ENCODE measurements around the gene PAMR1.

Gene PAMR1

GRCh38 chr11:35402751-35403660, 122.4 kb downstream of the PAMR1 start:
- DNase-seq: no peak

DNA sequence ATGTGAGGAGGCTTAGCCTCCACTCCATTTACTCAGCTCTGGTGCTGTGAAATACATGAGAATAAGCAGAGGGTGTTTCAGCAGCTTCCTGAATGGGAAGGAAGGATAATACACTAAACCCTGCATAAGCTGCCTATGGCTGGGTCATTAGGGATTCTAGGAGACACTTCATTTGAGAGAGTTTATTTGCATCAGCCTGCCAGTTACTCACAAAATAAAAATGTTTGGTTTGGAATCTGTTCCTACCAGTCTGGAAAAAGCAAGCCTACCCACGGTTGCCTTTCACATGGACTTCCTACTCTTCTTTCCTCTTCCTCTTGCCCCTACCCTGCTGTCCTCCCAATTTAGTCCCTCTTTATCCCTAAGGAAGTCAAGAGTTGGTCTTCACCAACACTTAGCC, 126.5 kb downstream of the PAMR1 start:
- peak; percentile 28 for DNase-seq

- DNase-seq: no peak
Measured at GRCh38 chr11:35394941-35395340, 130.5 kb downstream of the PAMR1 start.

DNA sequence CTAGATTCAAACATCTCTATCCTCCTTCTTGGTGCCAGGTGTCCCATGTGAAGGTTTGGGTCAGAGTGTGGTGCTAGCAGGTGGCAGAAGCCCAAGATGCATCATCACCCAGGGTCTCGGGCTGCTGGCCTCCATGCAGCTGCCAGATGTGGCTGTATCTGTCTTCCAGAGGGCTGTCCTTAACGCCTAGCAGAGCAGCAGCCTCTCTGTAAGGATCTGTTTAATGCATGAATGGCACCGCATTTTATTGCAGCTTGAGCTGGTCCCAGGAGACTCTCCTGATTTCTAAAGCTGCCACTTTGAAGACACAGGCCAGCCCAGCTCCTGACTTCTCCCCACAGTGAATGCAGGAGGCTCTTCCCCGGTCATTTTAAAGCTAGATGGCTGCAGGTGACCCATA, 132.3 kb downstream of the PAMR1 start:
- DNase-seq: no peak

GRCh38 chr11:35391922-35392688, 133.3 kb downstream of the PAMR1 start:
- peak; percentile 76 for DNase-seq

DNA sequence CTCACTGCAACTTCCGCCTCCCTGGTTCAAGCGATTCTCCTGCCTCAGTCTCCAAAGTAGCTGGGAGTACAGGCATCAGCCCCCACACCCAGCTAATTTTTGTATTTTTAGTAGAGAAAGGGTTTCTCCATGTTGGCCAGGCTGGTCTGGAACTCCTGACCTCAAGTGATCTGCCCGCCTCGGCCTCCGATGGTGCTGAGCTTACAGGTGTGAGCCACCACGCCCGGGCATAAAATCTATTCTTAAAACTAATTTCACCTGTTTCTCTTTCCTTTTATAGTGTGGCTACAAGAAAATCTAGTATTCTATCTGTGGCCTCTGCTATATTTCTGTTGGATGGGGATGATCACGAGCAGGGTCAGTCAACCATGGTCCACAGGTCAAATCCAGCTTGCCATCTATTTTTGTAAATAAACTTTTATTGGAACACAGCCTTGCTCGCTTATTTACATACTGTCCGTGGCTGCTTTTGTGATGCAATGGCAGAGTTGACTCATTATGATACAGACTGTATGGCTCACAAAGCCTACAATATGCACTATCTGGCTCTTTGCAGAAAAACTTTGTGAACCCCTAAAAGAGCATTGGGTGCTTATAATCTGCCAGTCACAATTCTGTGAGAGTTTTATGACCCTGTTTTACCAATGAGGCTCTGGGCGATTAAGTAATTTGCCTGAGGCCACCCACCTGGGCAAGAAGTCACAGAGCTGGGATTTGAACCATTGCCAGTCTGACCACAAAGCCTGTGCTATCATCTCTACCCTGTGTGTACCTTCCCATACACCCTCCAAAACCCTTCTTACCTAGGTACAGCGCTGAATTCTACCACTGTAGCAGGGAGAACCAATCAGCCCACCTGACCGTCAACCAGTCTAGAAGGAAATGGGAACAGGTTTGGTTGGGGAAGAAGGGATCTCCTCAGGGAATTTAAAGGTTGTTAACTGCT, 134.4 kb downstream of the PAMR1 start:
- peak; percentile 58 for DNase-seq

GRCh38 chr11:35389897-35390465, 135.4 kb downstream of the PAMR1 start:
- no peak for DNase-seq

GRCh38 chr11:35389112-35389511, 136.3 kb downstream of the PAMR1 start:
- DNase-seq: no peak

DNA sequence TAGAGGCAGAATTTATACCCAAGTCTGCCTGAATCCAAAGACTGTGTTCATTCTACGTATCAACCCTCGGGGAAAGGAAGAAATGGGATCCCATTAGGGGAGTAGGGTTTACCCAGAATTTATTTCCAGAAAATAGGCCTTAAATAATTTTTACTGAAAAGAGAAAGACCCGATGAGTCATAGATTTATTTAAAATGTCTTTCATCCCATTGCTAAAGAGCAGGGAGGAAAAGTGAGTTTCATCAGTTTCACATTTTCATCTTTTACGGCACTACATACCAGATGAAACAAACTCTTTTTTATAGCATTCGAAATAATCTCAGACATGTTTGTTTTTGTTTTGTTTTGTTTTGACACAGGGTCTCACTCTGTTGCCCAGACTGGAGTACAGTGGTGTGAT, 137.4 kb downstream of the PAMR1 start:
- no peak for DNase-seq

- DNase-seq: no peak
Measured at GRCh38 chr11:35387111-35387982, 138.1 kb downstream of the PAMR1 start.

DNA sequence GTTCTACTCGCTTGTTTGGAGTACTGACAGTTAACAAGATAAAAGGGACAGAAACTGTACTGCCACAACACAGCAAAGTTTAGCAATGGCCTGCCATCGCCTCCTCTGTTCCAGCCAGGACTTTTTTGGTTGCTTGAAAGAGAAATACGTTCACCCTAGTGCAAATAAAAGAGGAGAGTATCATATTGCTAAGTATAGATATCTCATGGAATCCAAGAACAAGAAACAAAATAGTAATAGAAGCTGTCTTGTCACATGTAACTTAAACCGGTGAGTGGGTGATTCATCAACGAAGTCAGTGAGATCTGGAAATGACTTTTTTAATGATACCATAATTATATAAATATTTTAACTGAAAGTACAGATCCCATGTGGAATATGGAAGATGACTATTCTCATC, 141.5 kb downstream of the PAMR1 start:
- no peak for DNase-seq
